ENCODE results near the gene GTPBP3. TPM values are rescaled to one million over a fixed set of nuclear protein-coding genes. Genes with fewer than 3 reads are reported as not detected.

Gene GTPBP3
- total and polyA plus RNA-seq, 2 experiments from 2014 or later = 7.9 to 14.8 TPM

- H3F3A ChIP-seq (ENCODE audit: insufficient read depth) = peaks cover 8% of the 10 kb centered on the region; the same call in 1 of the 2 replicates
- H3K9ac ChIP-seq = 0 out of 2 replicates have a peak overlapping the region, but pooled peaks have one; percentile 27
- peak overlapping the region; percentile 96 for H2AFZ ChIP-seq
- no peaks in the 10 kb centered on the region; the same call in 1 of the 2 replicates for H3K27me3 ChIP-seq (replicated peaks; ENCODE audit: insufficient read depth)
- in situ Hi-C loops (cut with MboI) = no loop called here
- no peak overlapping the region for H3K27ac ChIP-seq
- 13 to 20% methylated on average over 20 to 26 of the region's 26 CpGs for WGBS, 2 experiments (ENCODE audit: low coverage in 1 of 2, low lambda C conversion rate in 2 of 2, missing lambda C conversion rate in 2 of 2)
- no peaks in the 10 kb centered on the region for H3K4me1 ChIP-seq (ENCODE audit: insufficient read depth)
- H3K79me2 ChIP-seq (ENCODE audit: insufficient read depth) = no peaks in the 10 kb centered on the region
- no peaks in the 10 kb centered on the region for H3K9me2 ChIP-seq (ENCODE audit: insufficient read depth)
- no peaks in the 10 kb centered on the region for H4K20me1 ChIP-seq (ENCODE audit: insufficient read depth)
- H3K4me3 ChIP-seq = peak overlapping the region; percentile 81
- H3K4me2 ChIP-seq (ENCODE audit: unreplicated experiment) = peak overlapping the region; percentile 81
- DNase-seq = no peak
- H3K36me3 ChIP-seq (ENCODE audit: low read depth) = no peaks in the 10 kb centered on the region
- TF ChIP-seq EZH2phosphoT487 (IDR thresholded peaks at IDR 0.05; ENCODE audit: insufficient read depth, low read depth) (no peak), EZH2 (IDR thresholded peaks at IDR 0.05; ENCODE audit: insufficient read depth, poor library complexity, severe bottlenecking) (no peak)
- H3K9me3 ChIP-seq (ENCODE audit: low read depth) = no peaks in the 10 kb centered on the region
These were observed 54.2 kb downstream of the GTPBP3 start for GRCh38 chr19:17391371-17392151.

Other genes starting within 250 kb of the GTPBP3 start
- gene USE1, start 122.2 kb upstream of the GTPBP3 start, total RNA-seq (2014; rRNA removed; shearing (Covaris generic)) = 13.2 and 29.0 TPM in 2 replicates
- 29.6 and 32.3 TPM in 2 replicates for gene USE1, start 122.2 kb upstream of the GTPBP3 start, polyA plus RNA-seq (2016; fragmentation: Nextera tagmentation; extraction: Ambion mirVana)
- 1.3 and 1.8 TPM in 2 replicates for gene OCEL1, start 111.3 kb upstream of the GTPBP3 start, total RNA-seq (2014; rRNA removed; shearing (Covaris generic))
- gene OCEL1, start 111.3 kb upstream of the GTPBP3 start, polyA plus RNA-seq (2016; fragmentation: Nextera tagmentation; extraction: Ambion mirVana) = 17.1 and 17.4 TPM in 2 replicates
- 82.5 and 96.7 TPM in 2 replicates for gene NR2F6, start 91.6 kb upstream of the GTPBP3 start, total RNA-seq (2014; rRNA removed; shearing (Covaris generic))
- gene NR2F6, start 91.6 kb upstream of the GTPBP3 start, polyA plus RNA-seq (2016; fragmentation: Nextera tagmentation; extraction: Ambion mirVana) = 11.7 and 14.1 TPM in 2 replicates
- not detected in 2 replicates for gene USHBP1, start 72.8 kb upstream of the GTPBP3 start, total RNA-seq (2014; rRNA removed; shearing (Covaris generic))
- not detected in 2 replicates for gene USHBP1, start 72.8 kb upstream of the GTPBP3 start, polyA plus RNA-seq (2016; fragmentation: Nextera tagmentation; extraction: Ambion mirVana)
- gene BABAM1, start 70.1 kb upstream of the GTPBP3 start, total RNA-seq (2014; rRNA removed; shearing (Covaris generic)) = 78.5 and 82.7 TPM in 2 replicates
- gene BABAM1, start 70.1 kb upstream of the GTPBP3 start, polyA plus RNA-seq (2016; fragmentation: Nextera tagmentation; extraction: Ambion mirVana) = 90.3 and 99.6 TPM in 2 replicates
- 0.54 and 1.4 TPM in 2 replicates for gene ANKLE1, start 55.7 kb upstream of the GTPBP3 start, total RNA-seq (2014; rRNA removed; shearing (Covaris generic))
- 0.14 and 0.31 TPM in 2 replicates for gene ANKLE1, start 55.7 kb upstream of the GTPBP3 start, polyA plus RNA-seq (2016; fragmentation: Nextera tagmentation; extraction: Ambion mirVana)
- gene ABHD8, start 34.1 kb upstream of the GTPBP3 start, total RNA-seq (2014; rRNA removed; shearing (Covaris generic)) = 10.9 and 19.1 TPM in 2 replicates
- 8.7 and 9.1 TPM in 2 replicates for gene ABHD8, start 34.1 kb upstream of the GTPBP3 start, polyA plus RNA-seq (2016; fragmentation: Nextera tagmentation; extraction: Ambion mirVana)
- gene MRPL34, start 31.7 kb upstream of the GTPBP3 start, total RNA-seq (2014; rRNA removed; shearing (Covaris generic)) = 14.7 and 23.0 TPM in 2 replicates
- gene MRPL34, start 31.7 kb upstream of the GTPBP3 start, polyA plus RNA-seq (2016; fragmentation: Nextera tagmentation; extraction: Ambion mirVana) = 74.5 and 78.8 TPM in 2 replicates
- 10.9 and 40.8 TPM in 2 replicates for gene DDA1, start 28.0 kb upstream of the GTPBP3 start, total RNA-seq (2014; rRNA removed; shearing (Covaris generic))
- 87.8 and 96.9 TPM in 2 replicates for gene DDA1, start 28.0 kb upstream of the GTPBP3 start, polyA plus RNA-seq (2016; fragmentation: Nextera tagmentation; extraction: Ambion mirVana)
- gene ANO8, start 2.7 kb upstream of the GTPBP3 start, total RNA-seq (2014; rRNA removed; shearing (Covaris generic)) = 2.8 and 4.0 TPM in 2 replicates
- 0.52 and 0.61 TPM in 2 replicates for gene ANO8, start 2.7 kb upstream of the GTPBP3 start, polyA plus RNA-seq (2016; fragmentation: Nextera tagmentation; extraction: Ambion mirVana)
- gene PLVAP, start 39.8 kb downstream of the GTPBP3 start, total RNA-seq (2014; rRNA removed; shearing (Covaris generic)) = not detected in 2 replicates
- gene PLVAP, start 39.8 kb downstream of the GTPBP3 start, polyA plus RNA-seq (2016; fragmentation: Nextera tagmentation; extraction: Ambion mirVana) = not detected in 2 replicates
- gene CCDC194, start 56.6 kb downstream of the GTPBP3 start, total RNA-seq (2014; rRNA removed; shearing (Covaris generic)) = not detected in 2 replicates
- not detected in 2 replicates for gene CCDC194, start 56.6 kb downstream of the GTPBP3 start, polyA plus RNA-seq (2016; fragmentation: Nextera tagmentation; extraction: Ambion mirVana)
- gene BST2, start 68.1 kb downstream of the GTPBP3 start, total RNA-seq (2014; rRNA removed; shearing (Covaris generic)) = not detected in 2 replicates
- 0.75 and 0.79 TPM in 2 replicates for gene BST2, start 68.1 kb downstream of the GTPBP3 start, polyA plus RNA-seq (2016; fragmentation: Nextera tagmentation; extraction: Ambion mirVana)
- gene MVB12A, start 82.5 kb downstream of the GTPBP3 start, total RNA-seq (2014; rRNA removed; shearing (Covaris generic)) = 68.3 and 73.9 TPM in 2 replicates
- 49.6 and 55.3 TPM in 2 replicates for gene MVB12A, start 82.5 kb downstream of the GTPBP3 start, polyA plus RNA-seq (2016; fragmentation: Nextera tagmentation; extraction: Ambion mirVana)
- 0.22 TPM in 1 of 2 replicates, not detected in the other for gene TMEM221, start 111.1 kb downstream of the GTPBP3 start, total RNA-seq (2014; rRNA removed; shearing (Covaris generic))
- 0.30 TPM in 1 of 2 replicates, not detected in the other for gene TMEM221, start 111.1 kb downstream of the GTPBP3 start, polyA plus RNA-seq (2016; fragmentation: Nextera tagmentation; extraction: Ambion mirVana)
- gene NXNL1, start 123.4 kb downstream of the GTPBP3 start, total RNA-seq (2014; rRNA removed; shearing (Covaris generic)) = not detected in 2 replicates
- not detected in 2 replicates for gene NXNL1, start 123.4 kb downstream of the GTPBP3 start, polyA plus RNA-seq (2016; fragmentation: Nextera tagmentation; extraction: Ambion mirVana)
- gene SLC27A1, start 133.0 kb downstream of the GTPBP3 start, total RNA-seq (2014; rRNA removed; shearing (Covaris generic)) = 30.0 and 34.0 TPM in 2 replicates
- gene SLC27A1, start 133.0 kb downstream of the GTPBP3 start, polyA plus RNA-seq (2016; fragmentation: Nextera tagmentation; extraction: Ambion mirVana) = 20.4 and 21.9 TPM in 2 replicates
- gene PGLS, start 174.1 kb downstream of the GTPBP3 start, total RNA-seq (2014; rRNA removed; shearing (Covaris generic)) = 96.0 and 125 TPM in 2 replicates
- gene PGLS, start 174.1 kb downstream of the GTPBP3 start, polyA plus RNA-seq (2016; fragmentation: Nextera tagmentation; extraction: Ambion mirVana) = 135 and 140 TPM in 2 replicates
- 126 and 134 TPM in 2 replicates for gene COLGALT1, start 218.1 kb downstream of the GTPBP3 start, total RNA-seq (2014; rRNA removed; shearing (Covaris generic))
- gene COLGALT1, start 218.1 kb downstream of the GTPBP3 start, polyA plus RNA-seq (2016; fragmentation: Nextera tagmentation; extraction: Ambion mirVana) = 98.9 and 104 TPM in 2 replicates

Measured in GM23248 (cell line).